Adrenal gland (tissue), 5 donors: ENCODE results near the gene PCDH9.

Experiments
- CTCF ChIP-seq, 6 experiments: fragments of 450-650 bp in 4 of 6; fragments of 200-600 bp in 2 of 6; sonication (generic) in 1 of 6; IDR thresholded peaks; 1 replicate in 5 of 6; 2 replicates in 1 of 6; pipeline versions ENCODE4 v1.5.1 to v1.8.0; 2016 to 2021; ENCODE audit warnings: antibody characterized with exemption in 6 of 6, mild to moderate bottlenecking in 2 of 6, moderate library complexity in 1 of 6
- POLR2A ChIP-seq, 2 donors: fragments of 450-650 bp; IDR thresholded peaks; one replicate each; pipeline ENCODE4 v1.6.1; 2017; ENCODE audit warnings: antibody characterized with exemption in 2 of 2, mild to moderate bottlenecking in 2 of 2, moderate library complexity in 1 of 2
- donor health status: DM: no; HTN: no; CAD: no.

GRCh38 chr13:66543780-66544179, 686.4 kb downstream of the PCDH9 start:
- TF ChIP-seq POLR2A (IDR thresholded peaks at IDR 0.05) (no peak), CTCF (IDR thresholded peaks at IDR 0.05) (no peak)
